HepG2 (cell line): ENCODE data around the gene RHBDF2. TPM values are rescaled to one million over a fixed set of nuclear protein-coding genes. Genes with fewer than 3 reads are reported as not detected.
A peak's percentile ranks its signal among the peaks of the same experiment; 100 is the strongest.

Experiments used
- CERS6 ChIP-seq: sonication (generic); formaldehyde crosslinking; IDR thresholded peaks from 2 replicates; pipeline ENCODE4 v1.5.0; 2020; ENCODE audit warnings: missing genetic modification reagents
- CREM ChIP-seq, 2 experiments: sonication (generic) in 1 of 2; formaldehyde crosslinking in 1 of 2; IDR thresholded peaks; 2 replicates each; pipeline versions ENCODE4 v1.4.0 to v1.6.1; 2016 to 2020; ENCODE audit warnings: antibody characterized with exemption in 1 of 2, mild to moderate bottlenecking in 1 of 2, missing genetic modification reagents in 1 of 2
- DR1 ChIP-seq: sonication (generic); formaldehyde crosslinking; IDR thresholded peaks from 2 replicates; pipeline ENCODE4 v1.8.0; 2021; ENCODE audit warnings: mild to moderate bottlenecking, missing genetic modification reagents, inconsistent platforms
- ERF ChIP-seq: IDR thresholded peaks from 2 replicates; pipeline ENCODE4 v1.6.1; 2018; ENCODE audit warnings: missing biosample characterization, missing genetic modification reagents
- FOXA3 ChIP-seq: IDR thresholded peaks from 2 replicates; pipeline ENCODE4 v1.6.1; 2016; ENCODE audit warnings: missing genetic modification reagents, missing compliant biosample characterization
- FOXK2 ChIP-seq: fragments of 450-650 bp; IDR thresholded peaks from 2 replicates; pipeline ENCODE4 v1.6.1; 2016
- FUBP1 ChIP-seq: sonication (generic); formaldehyde crosslinking; IDR thresholded peaks from 2 replicates; pipeline ENCODE4 v1.5.1; 2020; ENCODE audit warnings: missing genetic modification reagents, mild to moderate bottlenecking, borderline replicate concordance
- MBNL3 ChIP-seq: fragments of 250-450 bp; sonication (Bioruptor Pico); conservative IDR thresholded peaks from 2 replicates; pipeline ENCODE4 v1.8.0; 2022; ENCODE audit warnings: mild to moderate bottlenecking, inconsistent platforms
- MIXL1 ChIP-seq: IDR thresholded peaks from 2 replicates; pipeline ENCODE4 v1.6.1; 2016
- PRMT3 ChIP-seq: sonication (generic); formaldehyde crosslinking; IDR thresholded peaks from 2 replicates; pipeline ENCODE4 v1.8.1; 2022; ENCODE audit warnings: low read depth, mild to moderate bottlenecking, moderate library complexity, missing genetic modification reagents, borderline replicate concordance
- TFDP2 ChIP-seq: sonication (generic); formaldehyde crosslinking; IDR thresholded peaks from 2 replicates; pipeline ENCODE4 v1.4.0; 2020; ENCODE audit warnings: missing genetic modification reagents
- ZBTB7A ChIP-seq: sonication (generic); formaldehyde crosslinking; IDR thresholded peaks from 2 replicates; pipeline ENCODE4 v1.8.0; 2022; ENCODE audit warnings: mild to moderate bottlenecking, missing genetic modification reagents
- ZBTB8A ChIP-seq: sonication (generic); formaldehyde crosslinking; IDR thresholded peaks from 2 replicates; pipeline ENCODE4 v1.4.0; 2020; ENCODE audit warnings: mild to moderate bottlenecking, low read depth, missing genetic modification reagents, borderline replicate concordance
- ZNF367 ChIP-seq: sonication (generic); formaldehyde crosslinking; IDR thresholded peaks from 2 replicates; pipeline ENCODE4 v1.4.0; 2020; ENCODE audit warnings: missing genetic modification reagents, borderline replicate concordance
- ZNF468 ChIP-seq: sonication (generic); formaldehyde crosslinking; IDR thresholded peaks from 2 replicates; pipeline ENCODE4 v1.8.0; 2022; ENCODE audit warnings: mild to moderate bottlenecking, moderate library complexity, missing genetic modification reagents
- ZNF572 ChIP-seq: sonication (generic); formaldehyde crosslinking; IDR thresholded peaks from 2 replicates; pipeline ENCODE4 v1.5.1; 2020; ENCODE audit warnings: mild to moderate bottlenecking, missing genetic modification reagents
- ZNF609 ChIP-seq: sonication (generic); formaldehyde crosslinking; IDR thresholded peaks from 2 replicates; pipeline ENCODE4 v1.4.0; 2020; ENCODE audit warnings: mild to moderate bottlenecking, missing genetic modification reagents, borderline replicate concordance
- ZNF770 ChIP-seq: sonication (generic); formaldehyde crosslinking; IDR thresholded peaks from 2 replicates; pipeline ENCODE4 v1.5.0; 2020; ENCODE audit warnings: mild to moderate bottlenecking, missing genetic modification reagents
- ZNF773 ChIP-seq: sonication (generic); formaldehyde crosslinking; IDR thresholded peaks from 2 replicates; pipeline ENCODE4 v1.4.0; 2020; ENCODE audit warnings: missing genetic modification reagents, borderline replicate concordance
- ZNF883 ChIP-seq: sonication (generic); formaldehyde crosslinking; IDR thresholded peaks from 2 replicates; pipeline ENCODE4 v1.5.1; 2020; ENCODE audit warnings: mild to moderate bottlenecking, missing genetic modification reagents; ENCODE audit errors: not compliant biosample characterization
- polyA plus RNA-seq, 8 experiments: library from polyadenylated mRNA; depleted of rRNA in 3 of 8; stranded (reverse) in 7 of 8; unstranded in 1 of 8; fragments of >200 nt; fragmentation: Illumina TruSeq in 4 of 8; extraction: Trizol in 4 of 8; gene quantifications; 2 replicates each; pipeline versions ENCODE4 v1.2.1 to v1.2.3, GENCODE V29; 2011 to 2016; ENCODE audit warnings: low read depth in 4 of 8, missing spikeins in 1 of 8, mixed read lengths in 1 of 8; ENCODE audit not compliant: insufficient read depth in 1 of 8
- total RNA-seq, 5 experiments: library from RNA; depleted of rRNA; stranded (reverse); fragments of >200 nt; fragmentation: Illumina TruSeq; extraction: Trizol; gene quantifications; 2 replicates each; pipeline ENCODE4 v1.2.3, GENCODE V29; 2016; ENCODE audit warnings: low read depth in 1 of 5

Gene RHBDF2
- total and polyA plus RNA-seq, 2 of the 13 experiments (the other 11 are each of a cell fraction or from before 2014, with no cell fraction given), result 7.8 to 24.2 TPM

- TF ChIP-seq ZNF609 (CRISPR knock-in tag) (peak; percentile 86), CERS6 (no peak), ZNF468 (CRISPR knock-in tag) (no peak), ZBTB8A (CRISPR knock-in tag) (no peak), MBNL3 (CRISPR knock-in tag) (no peak), TFDP2 (no peak), ZNF883 (CRISPR knock-in tag) (no peak), ZNF770 (CRISPR knock-in tag) (no peak), ZNF367 (CRISPR knock-in tag) (no peak), FOXA3 (peak; percentile 96), ZBTB7A (CRISPR knock-in tag) (0 out of 2 replicates have a peak, but pooled peaks have one; percentile 57), ERF (CRISPR knock-in tag) (peak; percentile 94), FOXK2 (peak; percentile 59; the same call in 1 of the 2 replicates), PRMT3 (CRISPR knock-in tag) (no peak), MIXL1 (CRISPR knock-in tag) (no peak), ZNF773 (CRISPR knock-in tag) (no peak), FUBP1 (CRISPR knock-in tag) (no peak), ZNF572 (CRISPR knock-in tag) (no peak), DR1 (CRISPR knock-in tag) (no peak), CREM (IDR thresholded peaks at IDR 0.05) (peak; percentile 76), CREM (CRISPR knock-in tag; IDR thresholded peaks at IDR 0.05) (no peak)
These were observed 2.0 kb downstream of the RHBDF2 start (continued) for GRCh38 chr17:76499267-76499667.
